NCI-H82 (cell line): ENCODE data around the gene ZNF174.

Experiments used
- DNase-seq: peaks from one replicate; lab custom pipeline; 2025; lab: John Stamatoyannopoulos, UW

ZNF174 gene

DNA sequence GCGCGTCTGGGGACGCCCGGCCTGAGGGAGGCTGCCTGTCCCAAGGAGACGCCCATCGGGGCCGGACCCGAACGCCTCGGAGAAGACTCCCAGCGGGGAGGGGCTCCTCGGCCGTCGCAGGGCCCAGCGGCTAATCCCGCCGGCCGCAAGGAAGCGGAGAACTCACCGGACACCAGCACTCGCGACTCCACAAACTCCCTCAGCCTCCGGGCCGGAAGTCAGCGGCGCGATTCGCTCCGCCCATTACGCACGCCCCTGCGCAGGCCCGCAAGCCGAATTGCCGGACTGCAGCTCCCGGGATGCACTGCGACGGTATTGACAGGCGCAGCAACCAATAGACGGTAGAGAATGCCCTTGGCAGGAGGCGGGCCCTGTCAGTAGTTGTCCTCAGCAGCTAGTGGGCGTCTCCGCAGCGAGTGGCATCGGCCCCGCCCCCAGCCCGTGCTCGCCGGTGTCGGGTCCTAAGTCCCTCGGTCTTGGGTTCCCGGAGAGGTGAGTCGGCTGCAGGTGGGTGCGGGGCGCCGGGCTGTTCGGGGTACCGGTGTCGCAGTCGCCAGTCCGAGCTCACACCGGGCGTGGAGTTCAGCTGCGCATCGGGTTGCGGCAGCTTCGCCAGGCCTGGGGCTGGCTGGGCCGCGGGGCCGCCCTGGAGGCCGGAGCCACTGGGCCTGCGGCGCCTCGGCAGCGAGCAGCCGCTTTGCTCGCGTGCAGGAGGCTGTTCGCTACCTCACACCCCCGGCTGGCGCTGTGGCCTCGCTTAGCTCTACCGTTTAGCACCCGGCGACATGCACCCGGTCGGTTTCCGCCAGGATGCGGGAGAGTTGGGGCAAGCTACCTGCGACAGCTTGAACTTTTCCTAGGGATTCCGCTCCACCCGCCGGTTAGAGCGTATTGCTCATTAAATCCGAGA lies at the start of gene ZNF174, which contains the start of gene ZSCAN32:
Gene ZNF174, plus strand, starts transcription at position 437 of the 910 bp plus-strand sequence. CDS start 790 bp downstream, outside the sequence.
Gene ZSCAN32, minus strand, starts transcription at position 226 of the 910 bp plus-strand sequence. CDS start 3,447 bp downstream, outside the sequence.
- peak; percentile 99 for DNase-seq

DNA sequence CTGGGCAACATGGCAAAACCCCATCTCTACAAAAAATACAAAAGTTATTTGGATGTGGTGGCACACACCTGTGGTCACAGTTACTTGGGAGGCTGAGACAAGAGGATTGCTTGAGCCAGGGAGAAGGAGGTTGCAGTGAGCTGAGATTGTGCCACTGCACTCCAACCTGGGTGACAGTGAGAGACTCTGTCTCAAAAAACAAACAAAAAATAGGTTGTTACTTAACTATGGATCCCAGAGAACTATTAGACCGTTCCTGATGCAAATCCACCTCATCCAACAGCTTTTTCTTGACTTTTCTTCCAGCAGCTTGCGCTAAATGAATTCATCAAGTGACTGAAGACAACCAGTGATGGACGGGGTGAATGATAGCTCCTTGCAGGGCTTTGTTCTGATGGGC lies 45.4 kb upstream of the ZNF174 start, which contains the start of gene OR2C1:
Gene OR2C1, plus strand, starts transcription at position 301 of the 400 bp plus-strand sequence. Its CDS starts 52 bp downstream, at position 353.
- DNase-seq: no peak

DNA sequence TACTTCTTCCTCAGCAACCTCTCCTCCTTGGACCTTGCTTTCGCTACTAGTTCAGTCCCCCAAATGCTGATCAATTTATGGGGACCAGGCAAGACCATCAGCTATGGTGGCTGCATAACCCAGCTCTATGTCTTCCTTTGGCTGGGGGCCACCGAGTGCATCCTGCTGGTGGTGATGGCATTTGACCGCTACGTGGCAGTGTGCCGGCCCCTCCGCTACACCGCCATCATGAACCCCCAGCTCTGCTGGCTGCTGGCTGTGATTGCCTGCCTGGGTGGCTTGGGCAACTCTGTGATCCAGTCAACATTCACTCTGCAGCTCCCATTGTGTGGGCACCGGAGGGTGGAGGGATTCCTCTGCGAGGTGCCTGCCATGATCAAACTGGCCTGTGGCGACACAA lies 44.9 kb upstream of the ZNF174 start:
- no peak for DNase-seq

DNA sequence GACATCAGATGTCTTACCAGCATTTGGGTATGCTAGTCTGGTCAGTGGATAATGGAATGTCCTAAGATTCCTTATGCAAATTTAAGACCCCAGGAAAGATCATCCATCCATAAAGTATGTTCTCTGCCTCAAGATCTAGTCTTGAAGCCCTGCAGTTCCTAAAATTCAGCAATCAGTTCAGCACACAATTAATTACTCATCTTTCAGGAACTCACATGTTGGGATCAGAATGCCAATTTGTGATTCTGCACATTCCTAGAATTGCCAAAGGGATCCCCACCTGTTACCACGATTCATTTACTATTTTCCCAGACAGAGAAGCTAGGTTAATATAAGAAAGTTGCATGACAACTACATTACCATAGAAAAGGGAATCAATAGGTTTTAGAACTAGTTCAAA lies 42.1 kb upstream of the ZNF174 start:
- no peak for DNase-seq

DNA sequence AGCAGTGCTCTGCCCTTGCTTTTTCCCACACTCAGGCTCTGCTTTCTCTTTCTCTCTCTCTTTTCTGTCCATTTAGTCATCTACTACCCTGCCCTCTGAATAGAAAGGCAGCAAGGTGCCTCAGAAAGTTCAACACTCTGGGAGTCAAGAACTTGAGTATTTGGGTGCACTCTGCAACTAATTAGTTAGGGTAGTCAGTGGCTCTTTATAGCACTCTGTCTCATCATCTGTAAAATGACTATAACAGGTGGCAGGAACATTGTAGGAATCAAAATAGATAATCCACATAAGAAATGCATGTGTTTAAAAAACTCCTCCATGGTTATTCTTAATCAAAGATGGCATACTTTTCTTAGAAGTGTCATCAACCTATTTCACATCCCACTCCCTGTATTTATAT lies 38.1 kb upstream of the ZNF174 start:
- no peak for DNase-seq

DNA sequence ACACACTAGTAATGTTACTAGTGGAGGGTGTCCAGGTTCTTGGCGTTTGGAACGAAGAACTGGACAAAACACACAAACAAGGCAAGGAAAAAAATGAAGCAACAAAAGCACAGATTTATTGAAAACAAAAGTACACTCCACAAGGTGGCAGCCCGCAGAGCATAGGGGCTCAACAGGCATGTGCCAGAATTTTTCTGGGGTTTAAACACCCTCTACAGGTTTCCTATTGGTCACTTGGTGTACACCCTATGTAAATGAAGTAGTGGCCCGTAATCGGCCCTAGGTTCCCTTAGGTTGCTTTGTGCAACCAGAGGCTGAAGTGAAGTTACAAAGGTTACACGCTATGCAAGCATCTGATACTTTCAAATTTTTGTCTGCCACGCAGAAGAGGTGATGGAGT lies 37.2 kb upstream of the ZNF174 start:
- DNase-seq: peak; percentile 33

DNA sequence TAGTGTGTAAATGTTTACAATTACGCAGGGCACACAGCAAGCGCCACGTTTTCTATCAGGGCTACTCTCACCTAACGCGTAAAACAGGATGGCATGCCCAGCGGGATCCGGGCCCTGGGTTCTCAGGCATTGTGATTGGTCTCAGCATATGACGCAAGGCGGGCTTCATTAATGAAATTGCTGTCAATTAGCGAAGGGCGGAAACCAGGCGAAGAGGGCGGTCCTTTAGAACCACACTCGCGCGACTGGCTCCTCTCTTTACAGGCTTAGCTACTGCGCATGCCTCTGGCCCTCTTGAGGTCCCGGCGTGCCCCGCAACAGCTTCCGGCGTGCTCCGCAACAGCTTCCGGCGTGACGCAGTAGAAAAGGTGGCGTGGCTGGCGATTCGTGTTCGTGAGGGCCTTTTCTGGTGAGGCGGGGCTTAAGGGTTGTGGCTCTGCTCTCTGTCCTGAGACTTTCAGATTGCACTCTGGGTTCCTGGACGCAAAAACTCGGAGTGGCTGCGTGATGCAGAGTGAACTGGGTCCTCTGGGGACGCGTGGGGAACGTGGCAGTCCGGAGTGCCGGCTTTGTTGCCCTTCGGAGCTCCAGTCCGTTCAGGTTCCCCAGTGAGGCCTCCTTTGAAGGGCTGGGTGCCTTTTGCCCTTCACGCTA lies 36.1 kb upstream of the ZNF174 start:
- no peak for DNase-seq

DNA sequence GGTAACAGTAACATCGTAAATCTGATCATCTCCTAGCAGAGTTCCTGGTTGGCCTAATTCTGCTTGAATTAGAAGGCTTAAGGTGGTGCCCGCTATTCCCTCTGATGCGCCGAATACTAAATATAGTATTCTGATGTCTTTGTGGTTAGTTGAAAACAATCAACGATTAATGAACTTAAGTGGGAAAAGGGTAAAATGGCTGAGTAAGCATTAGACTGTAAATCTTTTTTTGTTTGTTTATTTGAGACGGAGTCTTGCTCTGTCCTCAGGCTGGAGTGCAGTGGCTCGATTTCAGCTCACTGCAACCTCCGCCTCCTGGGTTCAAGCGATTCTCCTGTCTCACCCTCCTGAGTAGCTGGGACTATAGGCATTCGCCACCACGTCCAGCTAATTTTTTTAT lies 31.9 kb upstream of the ZNF174 start:
- no peak for DNase-seq

DNA sequence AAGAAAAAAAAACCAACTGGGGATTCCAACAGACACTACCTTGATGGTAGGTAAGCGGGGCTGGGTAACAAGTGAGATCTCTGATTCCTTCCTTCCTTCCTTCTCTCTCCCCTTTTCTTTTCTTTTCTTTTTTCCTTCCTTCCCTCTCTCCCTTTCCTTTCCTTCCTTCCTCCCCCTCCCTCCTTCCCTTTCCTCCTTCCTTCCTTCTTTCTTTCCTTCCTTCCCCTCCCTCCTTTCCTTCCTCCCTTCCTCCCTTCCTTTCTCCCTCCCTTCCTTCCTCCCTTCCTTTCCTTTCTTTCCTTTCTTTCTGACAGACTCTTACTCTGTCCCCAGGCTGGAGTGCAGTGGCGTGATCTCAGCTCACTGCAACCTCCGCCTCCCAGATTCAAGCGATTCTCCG lies 25.3 kb upstream of the ZNF174 start:
- DNase-seq: no peak

DNA sequence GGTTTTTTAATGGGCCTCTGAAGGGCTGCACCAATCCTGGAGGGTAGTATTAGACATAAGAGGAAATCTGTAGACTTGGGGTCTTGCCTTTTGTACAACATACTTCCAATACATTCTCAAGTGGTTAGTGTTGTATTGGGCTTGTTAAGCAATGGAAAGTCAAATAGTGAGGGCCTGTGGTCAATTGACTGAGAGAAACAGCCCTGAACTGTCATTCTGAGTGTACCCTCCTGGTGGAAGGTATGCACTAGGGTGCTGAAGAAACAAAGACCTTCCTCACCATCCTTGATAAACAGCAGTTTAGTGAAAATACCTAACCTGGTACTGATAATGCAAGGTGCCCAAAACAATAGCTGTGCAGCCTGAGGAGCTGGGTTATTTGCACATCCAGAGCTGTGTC lies 23.1 kb upstream of the ZNF174 start:
- DNase-seq: no peak

DNA sequence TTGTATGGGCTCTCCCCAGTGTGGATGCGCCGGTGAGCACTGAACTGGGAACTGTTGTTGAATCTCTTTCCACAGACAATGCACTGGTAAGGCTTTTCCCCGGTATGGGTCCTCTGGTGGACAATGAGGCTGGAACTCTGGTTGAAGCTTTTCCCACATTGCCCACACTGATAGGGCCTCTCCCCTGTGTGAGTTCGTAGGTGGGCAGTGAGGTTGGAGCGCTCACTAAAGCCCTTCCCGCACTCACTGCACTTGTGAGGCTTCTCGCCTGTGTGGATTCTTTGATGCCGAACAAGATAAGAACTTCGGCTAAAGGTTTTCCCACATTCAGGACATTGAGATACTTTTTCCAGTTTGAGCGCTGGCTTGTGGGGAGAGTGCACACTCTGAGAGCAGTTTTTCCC lies 18.0 kb upstream of the ZNF174 start:
- no peak for DNase-seq

DNA sequence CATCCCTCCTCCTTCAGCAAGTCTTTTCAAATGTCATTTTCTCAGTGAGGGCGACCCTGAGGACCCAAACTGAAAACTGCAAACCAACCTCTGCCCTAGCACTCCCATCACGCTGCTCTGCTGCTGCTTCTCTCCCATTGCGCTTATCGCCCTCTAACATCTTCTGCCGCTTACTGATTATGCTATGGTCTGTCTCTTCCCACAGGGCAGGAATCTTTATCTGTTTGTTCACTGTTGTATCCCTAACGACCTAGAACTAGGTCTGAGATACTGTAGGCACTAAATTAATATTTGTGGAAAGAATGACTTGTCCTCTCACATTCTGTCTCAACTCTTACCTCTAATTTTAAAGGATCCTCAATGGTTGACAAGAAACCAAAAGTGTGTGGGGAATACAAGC lies 12.7 kb upstream of the ZNF174 start:
- DNase-seq: no peak

DNA sequence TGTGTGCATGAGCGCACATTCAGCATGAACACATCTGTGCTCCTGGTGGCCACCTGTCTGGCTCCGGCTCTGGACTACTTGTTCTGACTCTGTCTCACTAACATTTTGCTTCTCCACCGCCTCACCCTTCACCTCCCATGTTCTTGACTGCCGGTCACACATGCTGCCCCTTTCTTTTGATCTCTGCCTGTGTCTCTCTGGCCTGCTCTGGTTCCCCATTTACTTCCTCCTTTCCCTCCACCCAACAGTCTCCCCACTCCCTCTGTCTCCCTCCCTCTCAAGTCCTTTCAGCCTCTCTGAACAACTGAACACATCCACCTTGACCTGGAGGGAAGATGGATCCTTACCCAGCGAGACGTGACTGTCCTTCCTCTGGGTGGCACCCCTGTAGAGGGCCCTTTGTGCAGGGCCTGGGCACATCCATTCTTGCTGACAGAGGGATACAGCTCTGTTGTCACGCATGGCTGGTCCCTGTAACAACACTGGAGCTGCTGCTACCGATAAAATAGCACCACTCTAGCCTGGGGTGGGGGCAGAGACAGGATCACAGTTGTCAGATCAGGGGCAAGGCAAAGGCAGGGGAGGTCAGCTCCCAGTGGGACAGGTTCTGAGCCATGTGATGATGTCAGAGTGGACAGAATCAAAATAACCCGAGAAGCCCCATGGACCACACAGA lies 11.2 kb upstream of the ZNF174 start:
- no peak for DNase-seq

DNA sequence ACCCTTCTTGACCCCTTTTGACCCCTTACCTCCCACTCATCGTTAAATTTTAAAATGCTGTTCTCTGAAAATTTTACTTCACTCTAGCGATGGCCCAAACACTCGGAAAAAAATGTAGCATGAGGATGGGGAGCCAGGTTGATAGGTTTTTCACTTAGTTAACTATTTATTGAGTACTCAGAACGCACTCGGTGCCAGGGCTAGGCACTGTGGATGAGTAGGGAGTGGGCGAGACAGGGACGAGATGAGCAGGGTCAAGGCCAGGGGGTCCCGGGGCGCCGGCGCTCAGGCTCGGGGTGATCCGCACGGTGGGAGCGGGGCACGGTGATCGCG lies 603 bp upstream of the ZNF174 start:
- DNase-seq: no peak

DNA sequence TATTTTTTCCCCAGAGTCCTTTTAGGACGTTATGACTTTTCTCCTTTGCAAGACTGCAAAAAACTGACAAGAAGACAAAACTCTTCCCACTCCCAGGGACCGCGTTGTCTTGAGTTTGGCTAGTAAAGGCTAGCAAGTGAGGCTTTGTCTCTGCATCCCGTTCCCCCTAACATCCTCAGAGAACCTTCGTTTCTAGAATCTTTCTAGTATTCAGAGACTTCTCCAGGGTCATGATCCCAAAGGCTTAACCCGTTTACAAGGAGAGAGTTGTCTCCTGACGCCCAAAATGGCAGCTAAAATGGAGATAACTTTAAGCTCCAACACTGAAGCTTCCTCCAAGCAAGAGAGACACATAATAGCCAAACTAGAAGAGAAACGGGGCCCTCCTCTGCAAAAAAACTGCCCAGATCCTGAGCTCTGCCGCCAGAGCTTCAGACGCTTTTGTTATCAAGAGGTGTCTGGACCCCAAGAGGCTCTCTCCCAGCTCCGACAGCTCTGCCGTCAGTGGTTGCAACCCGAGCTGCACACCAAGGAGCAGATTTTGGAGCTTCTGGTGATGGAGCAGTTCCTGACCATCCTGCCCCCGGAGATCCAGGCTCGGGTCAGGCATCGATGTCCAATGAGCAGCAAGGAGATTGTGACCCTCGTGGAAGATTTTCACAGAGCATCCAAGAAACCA lies 843 bp downstream of the ZNF174 start:
- peak; percentile 37 for DNase-seq

DNA sequence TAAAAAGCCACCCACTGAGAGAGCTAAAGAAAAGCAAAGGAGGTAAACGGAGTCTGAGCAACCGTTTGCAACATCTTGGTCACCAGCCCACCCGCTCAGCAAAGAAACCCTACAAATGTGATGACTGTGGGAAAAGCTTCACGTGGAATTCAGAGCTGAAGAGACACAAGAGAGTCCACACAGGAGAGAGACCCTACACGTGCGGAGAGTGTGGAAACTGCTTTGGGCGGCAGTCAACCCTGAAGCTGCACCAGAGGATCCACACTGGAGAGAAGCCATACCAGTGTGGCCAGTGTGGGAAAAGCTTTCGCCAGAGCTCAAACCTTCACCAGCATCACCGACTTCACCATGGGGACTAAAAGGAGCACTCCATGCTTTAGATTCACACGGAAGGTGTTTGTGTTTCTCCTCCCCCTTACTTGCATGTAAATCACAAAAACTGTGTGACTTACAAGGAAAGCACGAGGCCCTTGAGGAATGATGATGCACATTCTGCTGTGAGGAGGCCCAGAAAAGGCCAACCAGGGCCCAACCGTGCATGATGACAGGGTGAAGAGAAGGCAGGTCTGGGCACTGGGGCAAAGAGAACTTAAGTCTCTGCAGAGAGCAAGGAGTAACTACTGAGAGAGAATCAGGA lies 7.7 kb downstream of the ZNF174 start:
- no peak for DNase-seq

DNA sequence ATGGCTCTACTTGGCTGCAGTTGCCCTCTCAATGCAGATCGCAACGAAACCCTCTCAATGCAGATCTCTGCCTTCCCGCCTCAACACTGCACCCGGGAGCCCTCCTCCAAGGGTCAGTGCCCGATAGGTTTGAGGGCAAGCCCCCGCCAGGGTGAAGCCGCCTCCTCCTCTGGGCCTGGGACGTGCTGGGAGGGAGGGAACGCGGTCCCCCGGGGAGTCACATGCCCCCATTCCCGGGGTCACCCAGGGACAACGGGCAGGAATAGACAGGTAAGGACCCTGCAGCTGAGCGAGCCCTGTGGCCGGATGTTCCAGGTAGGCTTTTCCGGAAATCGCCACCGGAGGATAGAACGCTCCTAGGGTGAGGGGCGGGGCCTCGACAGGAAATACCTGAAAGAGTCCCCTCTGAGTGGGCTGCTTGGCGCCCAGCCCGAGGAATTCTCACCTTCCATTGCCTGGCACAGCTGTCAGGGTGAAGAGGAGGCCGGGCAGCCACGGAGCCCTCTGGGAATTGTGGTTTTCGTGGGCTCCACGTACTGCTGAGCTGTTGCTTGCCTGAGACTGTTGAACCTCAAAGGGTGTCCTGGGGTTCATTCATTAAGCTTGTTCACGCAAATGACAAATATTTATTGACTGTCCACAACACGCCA lies 12.8 kb downstream of the ZNF174 start:
- DNase-seq: peak; percentile 59

DNA sequence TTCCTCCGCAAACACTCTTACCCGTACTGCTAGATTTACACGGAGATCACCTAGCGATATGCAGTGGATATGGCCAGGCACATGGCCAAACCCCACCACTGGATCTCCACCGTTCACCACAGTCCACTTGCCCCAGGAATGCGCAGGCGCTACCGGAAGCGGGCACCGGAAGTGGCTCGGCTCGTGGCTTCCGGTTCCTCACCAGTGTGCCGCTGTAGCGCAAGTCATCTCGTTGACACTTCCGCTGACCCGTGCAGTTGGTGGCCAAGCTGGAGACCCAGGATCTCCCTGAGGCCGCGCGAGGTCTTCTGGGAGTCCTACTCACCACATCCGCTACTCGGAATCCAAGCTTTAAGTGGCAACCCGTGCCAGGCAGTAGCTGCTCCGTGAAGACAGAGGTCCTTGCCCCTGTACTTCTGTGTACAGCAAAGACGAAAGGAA lies 30.8 kb downstream of the ZNF174 start:
- no peak for DNase-seq

DNA sequence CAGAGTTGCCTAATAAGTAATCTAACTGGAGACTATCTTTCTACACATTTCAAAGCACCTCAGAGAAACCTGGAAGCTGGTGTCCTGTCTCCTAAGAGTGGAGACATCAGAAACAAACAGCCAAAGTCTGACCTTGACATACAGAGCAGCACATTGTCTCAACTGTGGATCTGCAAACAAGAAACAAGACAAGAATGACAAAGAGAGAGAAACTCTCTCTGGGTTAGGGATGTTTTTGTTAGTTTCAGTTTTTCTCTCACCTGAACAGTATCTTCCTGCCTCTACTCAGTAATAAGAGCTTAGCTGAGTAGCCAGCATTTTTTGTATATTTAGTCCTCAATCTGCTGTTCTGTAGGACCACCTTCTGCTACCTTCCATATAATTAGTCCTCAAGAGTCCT lies 33.4 kb downstream of the ZNF174 start:
- DNase-seq: no peak

DNA sequence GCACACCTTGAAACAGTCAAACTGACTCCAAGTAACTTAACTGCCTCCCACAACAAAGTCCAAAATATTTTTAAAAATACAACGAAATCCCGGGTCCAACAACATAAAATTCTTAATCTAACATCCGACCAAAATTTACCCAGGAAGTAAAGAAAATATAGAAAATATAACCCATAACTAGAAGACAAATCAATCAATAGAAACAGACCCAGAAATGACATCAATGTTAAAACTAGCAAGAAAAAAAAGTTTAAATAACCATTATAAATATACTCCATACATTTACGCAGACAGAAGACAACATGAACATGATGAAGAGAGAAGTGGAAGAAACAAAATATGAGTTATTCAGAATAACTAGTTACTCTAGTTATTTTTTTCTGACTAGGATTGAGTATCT lies 38.6 kb downstream of the ZNF174 start:
- no peak for DNase-seq
